HCT116 (cell line): ENCODE results near the gene CBL. TPM values are rescaled to one million over a fixed set of nuclear protein-coding genes. Genes with fewer than 3 reads are reported as not detected.

Experiments
- ATAC-seq: fragments of 200-7000 bp; cut with Tn5 transposase; 2 replicates; pipeline ENCODE4 v1.9.1; 2020; ENCODE audit warnings: mild to moderate bottlenecking, moderate library complexity
- BruUV-seq: library from RNA; stranded (reverse); fragments of 400-500 nt; replicated peaks from 2 replicates; lab custom pipeline; 2021; lab: Mats Ljungman, UMichigan
- CTCF ChIA-PET: fragments of 300-600 bp; sonication (Branson Sonifier 250); formaldehyde crosslinking; loops from one replicate; lab custom pipeline; 2021; ENCODE audit warnings: antibody characterized with exemption; lab: Charles Lee
- POLR2A ChIA-PET: fragments of 300-600, 350-600 bp; sonication (Branson Sonifier 250); formaldehyde crosslinking; loops from one replicate; lab custom pipeline; 2021; ENCODE audit warnings: antibody characterized with exemption; lab: Charles Lee
- RAD21 ChIA-PET, 2 experiments: fragments of 300-600 bp; sonication (Branson Sonifier 250); formaldehyde crosslinking; loops; one replicate each; lab custom pipeline; 2023; ENCODE audit warnings: low total read pairs in 2 of 2; ENCODE audit not compliant: uncharacterized antibody in 2 of 2, unreplicated experiment in 2 of 2, low non-redundant PET in 1 of 2; lab: Charles Lee
- DNase-seq: peaks from one replicate; pipeline ENCODE4 v3.0.0-alpha.2; 2010; ENCODE audit warnings: low read depth, low spot score
- H2AFZ ChIP-seq: fragments of 200-600 bp; shearing (Covaris generic), sonication (generic); 2 replicates; pipeline ENCODE4 v1.6.1; 2017; ENCODE audit warnings: low read depth, mixed run types, mixed read lengths, antibody characterized with exemption, low read length; ENCODE audit not compliant: poor library complexity, severe bottlenecking
- H3K27ac ChIP-seq: 2 replicates; pipeline ENCODE4 v1.5.1; 2012; ENCODE audit warnings: low read depth, low read length
- H3K27me3 ChIP-seq: fragments of 200-600 bp; sonication (generic); 2 replicates; pipeline ENCODE4 v1.6.1; 2016; ENCODE audit warnings: mixed run types, low read length, mixed read lengths; ENCODE audit not compliant: insufficient read depth
- H3K36me3 ChIP-seq, 2 experiments: fragments of 200-500 bp in 1 of 2; fragments of 200-600 bp in 1 of 2; sonication (Bioruptor generic) in 1 of 2; sonication (generic) in 1 of 2; 2 replicates each; pipeline versions ENCODE4 v1.5.1 to v1.6.1; 2014 to 2016; ENCODE audit warnings: low read length in 2 of 2, inconsistent platforms in 1 of 2, mixed read lengths in 1 of 2, mixed run types in 1 of 2; ENCODE audit not compliant: insufficient read depth in 2 of 2, control insufficient read depth in 1 of 2
- H3K4me1 ChIP-seq, 2 experiments: fragments of 200-600 bp in 1 of 2; sonication (generic) in 1 of 2; 2 replicates each; pipeline versions ENCODE4 v1.5.1 to v1.6.1; 2012 to 2017; ENCODE audit warnings: low read length in 2 of 2, inconsistent platforms in 1 of 2, mild to moderate bottlenecking in 1 of 2, mixed read lengths in 1 of 2, mixed run types in 1 of 2, moderate library complexity in 1 of 2; ENCODE audit not compliant: insufficient read depth in 2 of 2, control insufficient read depth in 1 of 2
- H3K4me2 ChIP-seq: fragments of 200-600 bp; sonication (generic); 2 replicates; pipeline ENCODE4 v1.6.1; 2017; ENCODE audit warnings: mixed run types, low read length, mixed read lengths
- H3K4me3 ChIP-seq, 2 experiments: fragments of 200-600 bp in 1 of 2; sonication (generic) in 1 of 2; replicated peaks in 1 of 2; 2 replicates each; pipeline ENCODE4 v1.5.1; 2011 to 2016; ENCODE audit warnings: low read length in 2 of 2, control low read depth in 1 of 2, low read depth in 1 of 2, mild to moderate bottlenecking in 1 of 2, mixed read lengths in 1 of 2, mixed run types in 1 of 2
- H3K79me2 ChIP-seq: fragments of 200-600 bp; sonication (generic); 2 replicates; pipeline ENCODE4 v1.6.1; 2017; ENCODE audit warnings: mild to moderate bottlenecking, mixed run types, low read length, moderate library complexity, mixed read lengths; ENCODE audit not compliant: insufficient read depth
- H3K9ac ChIP-seq: fragments of 200-600 bp; sonication (generic); 2 replicates; pipeline ENCODE4 v1.6.1; 2016; ENCODE audit warnings: low read length, mixed read lengths
- H3K9me2 ChIP-seq: fragments of 200-600 bp; sonication (generic), shearing (Covaris generic); 2 replicates; pipeline ENCODE4 v1.6.1; 2017; ENCODE audit warnings: mixed run types, mild to moderate bottlenecking, moderate library complexity; ENCODE audit not compliant: insufficient read depth
- H3K9me3 ChIP-seq, 2 experiments: fragments of 200-500 bp in 1 of 2; fragments of 200-600 bp in 1 of 2; sonication (Bioruptor generic) in 1 of 2; sonication (generic) in 1 of 2; 2 replicates each; pipeline ENCODE4 v1.6.1; 2014 to 2017; ENCODE audit warnings: low read length in 2 of 2, mixed read lengths in 2 of 2, inconsistent platforms in 1 of 2, low read depth in 1 of 2, mild to moderate bottlenecking in 1 of 2, mixed run types in 1 of 2, moderate library complexity in 1 of 2; ENCODE audit not compliant: control insufficient read depth in 1 of 2, insufficient read depth in 1 of 2
- H4K20me1 ChIP-seq: fragments of 200-600 bp; sonication (generic), shearing (Covaris generic); 2 replicates; pipeline ENCODE4 v1.6.1; 2017; ENCODE audit warnings: mixed run types, mild to moderate bottlenecking, moderate library complexity; ENCODE audit not compliant: insufficient read depth
- ATF3 ChIP-seq: IDR thresholded peaks from 2 replicates; pipeline ENCODE4 v1.6.1; 2012
- EGR1 ChIP-seq: IDR thresholded peaks from 2 replicates; pipeline ENCODE4 v1.6.1; 2012; ENCODE audit warnings: low read depth
- ELF1 ChIP-seq: IDR thresholded peaks from 2 replicates; pipeline ENCODE4 v1.6.1; 2012; ENCODE audit warnings: low read depth, borderline replicate concordance
- EZH2 ChIP-seq: fragments of 200-600 bp; sonication (generic); IDR thresholded peaks from 2 replicates; pipeline ENCODE4 v1.6.1; 2017; ENCODE audit warnings: antibody characterized with exemption, mixed run types
- EZH2phosphoT487 ChIP-seq: fragments of 200-600 bp; IDR thresholded peaks from 2 replicates; pipeline ENCODE4 v1.6.1; 2018; ENCODE audit warnings: antibody characterized with exemption, borderline replicate concordance
- JUND ChIP-seq: IDR thresholded peaks from 2 replicates; pipeline ENCODE4 v1.6.1; 2012
- MAX ChIP-seq: IDR thresholded peaks from 2 replicates; pipeline ENCODE4 v1.6.1; 2012
- POLR2A ChIP-seq: IDR thresholded peaks from 2 replicates; pipeline ENCODE4 v1.7.0; 2011; ENCODE audit warnings: borderline replicate concordance; ENCODE audit not compliant: insufficient read depth, insufficient read length; ENCODE audit errors: extremely low read depth
- RAD21 ChIP-seq: IDR thresholded peaks from 2 replicates; pipeline ENCODE4 v1.6.1; 2012; ENCODE audit warnings: low read depth, mild to moderate bottlenecking
- SP1 ChIP-seq: IDR thresholded peaks from 2 replicates; pipeline ENCODE4 v1.6.1; 2012; ENCODE audit warnings: low read depth
- SRF ChIP-seq: IDR thresholded peaks from 2 replicates; pipeline ENCODE4 v1.6.1; 2012; ENCODE audit warnings: low read depth
- ZBTB33 ChIP-seq: IDR thresholded peaks from 2 replicates; pipeline ENCODE4 v1.6.1; 2011; ENCODE audit warnings: mild to moderate bottlenecking, low read length, moderate library complexity; ENCODE audit not compliant: insufficient replicate concordance; ENCODE audit errors: extremely low read depth
- ZFX ChIP-seq: fragments of 450-650 bp; IDR thresholded peaks from 2 replicates; pipeline ENCODE4 v1.6.1; 2017
- ZNF274 ChIP-seq: fragments of 200-500 bp; sonication (Bioruptor generic); IDR thresholded peaks from 2 replicates; pipeline ENCODE4 v1.6.1; 2014; ENCODE audit warnings: mild to moderate bottlenecking, low read depth, low read length, inconsistent platforms
- intact Hi-C: fragments of 100-400 bp; cut with micrococcal nuclease; formaldehyde crosslinking; loops from 2 replicates; pipeline ENCODE4 v1.10.0; 2022
- total RNA-seq: library from RNA; stranded (reverse); gene quantifications from one replicate; pipeline ENCODE4 v1.2.1, GENCODE V29; 2021; ENCODE audit not compliant: unreplicated experiment

Gene CBL
- total RNA-seq, 1 experiment from 2014 or later = 31.1 TPM

GRCh38 chr11:119330237-119330636 lies 124.1 kb downstream of the CBL start:
- no TSS peak for BruUV-seq
- Histone ChIP-seq H3K79me2 (peaks cover 8% of the 10 kb centered on the region), H3K9ac (no peak overlapping the region), H3K36me3 (no peaks in the 10 kb centered on the region; a peak in 1 of 4 replicates), H3K4me2 (no peak overlapping the region), H3K4me3 (no peak overlapping the region), H3K9me3 (no peaks in the 10 kb centered on the region), H2AFZ (no peak overlapping the region), H3K4me1 (peaks cover 7 to 10% of the 10 kb centered on the region in 2 experiments; a peak in 3 of 4 replicates), H3K27me3 (no peaks in the 10 kb centered on the region), H3K9me2 (no peaks in the 10 kb centered on the region), H4K20me1 (no peaks in the 10 kb centered on the region), H3K27ac (no peak overlapping the region)
- intact Hi-C loops = no loop called here
- ChIA-PET RAD21 (no interaction called here), POLR2A (no interaction called here), CTCF (no interaction called here)
- DNase-seq (no peak), ATAC-seq (no peak)
- TF ChIP-seq JUND = no peak
- no peak for TF ChIP-seq SRF
- no peak for TF ChIP-seq SP1
- no peak for TF ChIP-seq EZH2
- TF ChIP-seq ZBTB33 = no peak
- TF ChIP-seq MAX = no peak
- no peak for TF ChIP-seq EZH2phosphoT487
- no peak for TF ChIP-seq ZFX
- TF ChIP-seq POLR2A = no peak
- no peak for TF ChIP-seq EGR1
- no peak for TF ChIP-seq ATF3
- no peak for TF ChIP-seq RAD21
- TF ChIP-seq ZNF274 = no peak
- TF ChIP-seq ELF1 = no peak
- TF ChIP-seq, all 23 proteins: peak for 0
